Activated T-cell treated with anti-CD3 and anti-CD28 coated beads, Interleukin-2, amount 50 U/mL, for 48 hours (primary cell): Measurements from ENCODE around the gene STX8.
A peak's percentile ranks its signal among the peaks of the same experiment; 100 is the strongest.
"Not testable (repeated sequence)": the region's sequence is repeated elsewhere in the genome, so short reads cannot be mapped to it uniquely, and the experiment has no call there.

ENCODE experiments used
- DNase-seq, 2 experiments: peaks; one replicate each; pipeline ENCODE4 v3.0.0-alpha.2; 2020

STX8 gene

GRCh38 chr17:9382626-9383025 lies 193.0 kb downstream of the STX8 start:
- no peak for DNase-seq

- no peak for DNase-seq
Measured at GRCh38 chr17:9381068-9381467, 194.6 kb downstream of the STX8 start.

- DNase-seq, result no peak
Measured at GRCh38 chr17:9380361-9380760, 195.3 kb downstream of the STX8 start.

GRCh38 chr17:9376177-9376576 lies 199.4 kb downstream of the STX8 start:
- DNase-seq, result not testable (repeated sequence)

GRCh38 chr17:9371019-9371418 lies 204.6 kb downstream of the STX8 start:
- DNase-seq, result no peak

DNA sequence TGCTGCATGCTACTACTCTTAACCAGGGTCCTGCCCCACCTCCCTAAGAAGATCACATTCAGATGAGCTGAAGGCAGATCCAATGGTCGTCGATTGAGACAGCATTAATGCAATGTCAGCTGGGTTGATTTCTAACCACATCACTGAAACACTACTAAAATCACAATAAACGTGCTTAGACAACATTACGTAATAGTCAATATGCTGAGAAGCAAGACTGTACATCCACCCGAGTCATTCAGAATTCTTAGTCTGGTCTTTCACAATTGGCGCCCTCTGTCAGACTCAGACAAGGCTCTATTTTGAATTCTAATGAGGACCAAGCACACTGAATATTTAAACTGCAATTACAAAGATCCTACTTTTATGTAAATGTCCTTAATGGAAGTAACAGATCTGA lies 205.2 kb downstream of the STX8 start:
- DNase-seq, result no peak

- DNase-seq, result no peak
Measured at GRCh38 chr17:9368631-9369030, 207.0 kb downstream of the STX8 start.

GRCh38 chr17:9367156-9367555 lies 208.5 kb downstream of the STX8 start:
- no peak for DNase-seq

DNA sequence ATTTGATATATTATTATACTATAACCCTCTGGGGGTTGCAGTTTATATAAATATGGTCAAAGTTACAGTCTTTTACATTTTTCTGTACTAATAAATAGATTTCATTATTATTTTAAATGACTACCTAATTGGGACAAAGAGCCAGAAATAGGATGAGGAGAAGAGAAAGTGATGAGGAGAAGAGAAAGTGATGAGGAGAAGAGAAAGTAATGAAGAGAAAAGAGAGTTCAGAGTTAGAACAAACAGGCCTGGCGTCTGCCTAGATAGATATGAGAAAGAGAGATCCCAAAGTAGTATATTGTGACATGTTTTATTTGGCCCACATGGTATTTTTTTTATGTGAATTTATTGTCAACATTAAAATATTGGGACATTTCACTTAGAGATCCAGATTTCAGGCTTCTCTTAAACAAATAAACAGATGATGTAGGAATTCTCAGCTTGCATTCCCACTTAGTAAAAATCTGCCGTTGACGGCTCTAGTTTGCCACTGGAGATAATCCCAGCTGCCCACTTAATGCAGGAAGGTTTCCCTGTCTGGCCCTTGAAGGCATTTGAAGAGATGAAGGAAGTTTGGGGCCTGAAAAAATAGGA lies 210.7 kb downstream of the STX8 start:
- no peak for DNase-seq

DNA sequence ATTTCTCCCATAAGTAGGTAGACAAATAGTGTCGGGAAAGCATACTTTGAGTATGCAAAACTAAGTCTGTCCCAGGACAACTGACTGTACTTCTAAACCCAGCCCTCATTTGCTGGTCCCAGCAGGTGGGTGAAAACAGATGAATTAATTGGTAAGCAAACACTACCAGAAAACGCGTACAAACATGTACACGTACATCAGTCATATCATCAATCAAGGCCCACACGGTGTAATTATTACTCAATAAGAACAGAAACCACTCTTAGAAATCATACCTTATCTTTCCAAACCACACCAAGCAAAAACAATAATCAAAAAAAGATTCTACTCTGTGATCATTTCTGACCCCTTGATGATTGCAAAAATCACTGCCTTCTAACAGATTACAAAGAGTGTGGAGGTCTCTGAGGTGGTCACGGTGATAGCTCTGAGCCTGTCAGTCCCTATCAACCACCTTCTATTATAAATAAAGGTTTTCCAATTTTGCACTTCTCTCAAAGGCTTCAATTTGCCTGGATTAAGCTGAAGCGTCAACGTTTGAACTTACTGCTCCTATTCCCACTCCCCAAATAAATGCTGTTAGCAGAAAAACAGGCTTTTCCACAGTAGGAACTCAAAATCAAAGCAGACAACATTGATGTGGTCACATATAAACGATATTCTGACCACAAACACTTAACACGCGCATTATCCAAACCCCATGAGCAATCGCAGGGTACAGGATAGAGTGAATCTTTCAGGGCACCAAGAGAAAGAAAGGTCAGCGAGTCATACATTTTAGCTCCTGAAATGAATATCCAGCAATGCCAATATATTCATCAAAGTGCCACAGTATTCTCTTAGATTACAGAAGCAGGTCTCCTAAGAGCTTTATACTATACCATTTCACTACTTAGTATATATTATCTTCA lies 211.9 kb downstream of the STX8 start:
- peak in 1 of 2 experiments; percentile 32 for DNase-seq

DNA sequence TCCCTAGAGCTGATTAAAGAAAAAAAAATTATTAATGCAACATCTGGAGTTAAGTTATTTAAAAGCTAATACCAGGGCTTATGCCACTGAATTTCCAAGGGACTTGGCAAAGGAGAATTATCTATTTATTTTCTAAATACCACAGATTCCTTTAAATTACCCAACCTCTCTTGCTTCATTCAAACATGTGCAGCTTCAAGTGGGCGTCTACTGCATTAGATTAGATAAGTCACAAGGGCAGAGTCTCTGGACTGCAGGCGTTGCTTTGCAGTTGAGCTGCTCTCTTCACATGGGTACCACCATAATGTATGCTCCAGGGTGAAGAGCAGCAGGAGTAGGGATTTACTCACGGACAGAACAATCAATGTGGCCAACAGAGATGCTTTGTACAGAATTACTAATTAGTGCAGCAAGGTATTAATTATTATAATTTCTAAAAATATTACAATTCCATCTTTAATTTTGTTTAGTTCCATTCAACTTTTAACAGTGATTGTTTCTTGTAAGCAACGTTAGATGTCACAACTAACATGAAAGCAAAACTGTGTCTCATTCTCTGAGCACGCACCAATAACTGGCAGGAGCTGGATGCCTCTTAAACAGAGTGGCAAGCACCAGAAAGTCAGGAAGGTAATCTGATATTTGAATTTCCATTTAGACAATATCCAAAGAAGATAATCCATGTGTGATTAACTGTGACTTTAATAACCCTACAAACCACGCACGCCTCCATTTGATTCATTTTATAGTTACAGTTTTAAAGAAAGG lies 214.2 kb downstream of the STX8 start:
- no peak for DNase-seq

GRCh38 chr17:9360677-9361081 lies 214.9 kb downstream of the STX8 start:
- no peak for DNase-seq

DNA sequence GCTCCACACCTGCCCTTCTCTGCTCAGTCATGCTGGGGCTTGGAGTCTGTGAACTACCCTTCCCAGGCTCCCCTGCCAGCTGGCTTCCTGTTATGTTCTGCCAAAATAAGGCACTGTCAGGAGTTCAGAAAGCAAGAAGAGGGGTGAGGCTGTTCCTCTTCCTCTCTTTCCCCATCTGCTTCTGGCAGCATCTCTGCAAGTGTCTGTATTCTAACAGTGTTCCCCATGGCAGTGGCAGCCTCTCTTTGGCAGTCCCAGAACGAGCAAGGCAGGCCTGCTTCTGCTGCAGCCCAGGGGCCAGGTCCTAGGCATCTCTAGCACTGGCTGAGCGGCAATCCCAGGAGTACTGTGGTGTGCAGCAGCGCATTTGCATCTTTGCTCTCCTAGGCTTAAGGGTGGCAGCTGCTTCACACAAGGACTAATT lies 219.1 kb downstream of the STX8 start:
- DNase-seq, result no peak

GRCh38 chr17:9355846-9356245 lies 219.8 kb downstream of the STX8 start:
- DNase-seq, result no peak

DNA sequence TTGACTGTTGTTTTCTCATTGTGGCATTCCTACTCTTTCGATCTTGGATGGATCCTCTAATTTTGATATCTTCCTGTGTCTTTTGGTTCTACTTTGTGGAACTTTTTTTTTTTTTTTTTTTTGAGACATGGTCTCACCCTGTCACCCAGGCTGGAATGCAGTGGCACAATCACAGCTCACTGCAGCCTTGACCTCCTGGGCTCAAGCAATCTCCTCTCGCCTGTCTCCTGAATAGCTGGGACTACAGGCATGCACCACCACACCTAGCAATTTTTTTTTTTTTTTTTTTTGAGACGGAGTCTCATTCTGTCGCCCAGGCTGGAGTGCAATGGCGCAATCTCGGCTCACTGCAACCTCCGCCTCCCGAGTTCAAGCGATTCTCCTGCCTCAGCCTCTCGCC lies 220.4 kb downstream of the STX8 start:
- not testable (repeated sequence) for DNase-seq

DNA sequence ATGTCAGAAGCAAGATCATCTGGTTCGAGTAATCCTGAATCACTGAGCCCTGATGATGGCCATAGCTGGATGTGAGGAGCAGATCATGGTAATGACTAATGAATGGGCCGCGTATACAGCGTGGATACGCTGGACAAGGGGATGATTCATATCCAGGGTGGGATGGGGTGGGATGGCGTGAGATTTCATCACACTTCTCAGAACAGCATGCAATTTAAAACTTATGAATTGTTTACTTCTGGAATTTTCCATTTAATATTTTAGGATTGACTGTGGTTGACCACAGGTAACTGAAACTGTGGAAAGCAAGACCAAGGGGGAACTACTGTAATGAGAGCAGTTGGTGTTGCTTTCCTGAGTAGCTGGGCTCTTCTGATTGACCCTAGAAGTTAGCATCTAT lies 225.5 kb downstream of the STX8 start:
- no peak for DNase-seq

GRCh38 chr17:9346296-9346926 lies 229.2 kb downstream of the STX8 start:
- DNase-seq, result peak; percentile 22 to 23

GRCh38 chr17:9343516-9343915 lies 232.1 kb downstream of the STX8 start:
- no peak for DNase-seq

- no peak for DNase-seq
Measured at GRCh38 chr17:9342225-9342624, 233.4 kb downstream of the STX8 start.

DNA sequence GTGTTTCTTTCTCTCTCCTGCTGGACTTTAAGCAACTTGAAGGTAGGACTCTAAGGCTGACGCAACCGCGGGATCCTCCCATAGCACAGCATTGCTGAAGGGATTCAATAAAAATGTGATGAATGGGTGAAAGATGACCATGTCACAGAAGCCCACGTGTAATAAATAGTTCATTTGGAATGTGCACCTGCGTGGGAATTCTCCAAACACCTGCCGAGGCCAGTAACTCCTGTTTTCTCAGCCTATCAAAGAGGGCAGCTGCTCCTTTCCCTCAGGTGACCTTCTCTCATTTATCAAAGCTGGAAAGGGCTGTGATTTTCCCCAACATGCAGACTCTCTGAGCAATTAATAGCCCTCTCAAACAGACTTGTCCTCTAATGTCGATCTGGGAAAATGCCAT lies 235.7 kb downstream of the STX8 start:
- no peak for DNase-seq

DNA sequence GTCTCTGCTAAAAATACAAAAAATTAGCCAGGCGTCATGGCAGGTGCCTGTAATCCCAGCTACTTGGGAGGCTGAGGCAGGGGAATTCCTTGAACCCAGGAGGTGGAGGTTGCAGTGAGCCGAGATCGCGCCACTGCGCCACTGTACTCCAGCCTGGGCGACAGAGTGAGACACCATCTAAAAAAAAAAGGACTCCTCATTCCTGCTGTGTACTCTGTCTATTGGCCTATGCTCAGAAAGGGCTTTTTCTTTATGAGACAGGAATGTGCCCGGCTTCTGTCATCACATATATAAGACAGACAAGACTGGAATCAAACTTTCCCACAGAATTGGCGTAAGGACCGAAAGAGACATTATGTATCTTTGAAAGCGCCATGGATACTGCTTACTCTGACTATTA lies 236.1 kb downstream of the STX8 start:
- DNase-seq, result not testable (repeated sequence)

DNA sequence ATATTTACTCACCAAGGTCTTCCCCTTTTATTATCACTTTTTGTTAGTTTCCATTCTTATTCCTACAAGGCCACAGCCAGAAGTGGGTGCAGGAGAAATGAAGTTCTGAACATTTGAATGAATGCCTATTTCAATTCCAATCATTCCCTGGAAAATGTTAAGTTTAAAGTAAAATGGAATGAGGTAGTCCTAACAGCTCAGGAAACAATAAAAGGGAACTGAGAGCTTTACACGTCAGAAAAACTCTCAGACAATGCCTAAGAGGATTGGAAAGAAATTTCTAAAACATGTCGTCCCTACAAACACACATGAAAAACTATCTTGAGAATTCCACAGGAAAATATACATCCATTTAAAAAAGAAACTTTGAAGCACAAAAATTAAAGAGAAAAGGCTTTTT lies 238.8 kb downstream of the STX8 start:
- no peak for DNase-seq
